Measurements from ENCODE around the gene SLC26A11.

GRCh38 chr17:80212109-80212508 lies 8.1 kb upstream of the SLC26A11 start:
- TF ChIP-seq TARDBP (IDR thresholded peaks at IDR 0.05) (no peak), FOXM1 (IDR thresholded peaks at IDR 0.05; ENCODE audit: borderline replicate concordance) (no peak), HDGF (IDR thresholded peaks at IDR 0.05; ENCODE audit: borderline replicate concordance) (no peak), CTBP1 (IDR thresholded peaks at IDR 0.05; ENCODE audit: borderline replicate concordance) (no peak), ZNF384 (IDR thresholded peaks at IDR 0.05) (no peak), L3MBTL2 (conservative IDR thresholded peaks at IDR 0.05) (no peak)

All from HEK293T (cell line).